GM18867 (cell line): Measurements from ENCODE around the gene PML.

Source experiments
- ATAC-seq: cut with Tn5 transposase; IDR thresholded peaks from one replicate; pipeline ENCODE4 v1.9.1; 2021; ENCODE audit warnings: mild to moderate bottlenecking, moderate library complexity; ENCODE audit not compliant: unreplicated experiment

PML gene

DNA sequence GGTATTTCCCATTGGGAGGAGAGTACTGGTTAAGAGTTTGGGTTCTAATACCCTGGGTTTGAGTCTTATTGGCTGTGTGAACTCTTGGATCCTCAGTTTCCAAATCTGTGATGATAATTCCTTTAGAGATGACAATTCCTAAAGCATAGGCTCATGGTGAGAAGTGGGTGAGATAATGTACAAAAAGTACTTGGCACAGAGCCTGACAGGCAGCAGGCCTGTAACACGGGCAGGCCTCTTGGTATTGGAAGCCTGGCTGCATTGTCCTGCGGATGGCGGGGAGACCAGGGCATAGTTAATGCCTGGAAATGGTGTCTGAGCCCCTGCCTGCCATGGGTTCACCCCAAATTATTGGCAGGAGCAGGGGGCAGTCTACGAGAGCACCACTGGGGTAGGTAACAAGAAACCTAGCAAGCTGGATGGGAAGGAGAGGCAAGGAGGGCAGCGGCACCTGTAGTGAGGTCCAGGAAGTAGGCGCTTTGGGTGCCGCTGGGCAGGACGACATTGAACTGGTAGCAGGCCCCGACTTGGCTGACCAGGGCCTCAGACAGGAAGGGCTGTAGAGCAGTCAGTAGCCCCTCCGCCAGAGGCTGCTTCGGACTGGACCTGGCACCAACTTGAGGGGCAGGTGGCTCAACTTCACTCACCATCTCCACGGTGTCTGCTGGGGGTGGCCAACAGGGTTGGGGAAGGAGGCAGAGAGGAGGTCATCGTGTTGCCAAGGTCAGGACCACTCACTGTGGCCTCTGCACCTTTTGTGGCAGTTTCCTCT lies 10.1 kb upstream of the PML start:
- no peak for ATAC-seq

DNA sequence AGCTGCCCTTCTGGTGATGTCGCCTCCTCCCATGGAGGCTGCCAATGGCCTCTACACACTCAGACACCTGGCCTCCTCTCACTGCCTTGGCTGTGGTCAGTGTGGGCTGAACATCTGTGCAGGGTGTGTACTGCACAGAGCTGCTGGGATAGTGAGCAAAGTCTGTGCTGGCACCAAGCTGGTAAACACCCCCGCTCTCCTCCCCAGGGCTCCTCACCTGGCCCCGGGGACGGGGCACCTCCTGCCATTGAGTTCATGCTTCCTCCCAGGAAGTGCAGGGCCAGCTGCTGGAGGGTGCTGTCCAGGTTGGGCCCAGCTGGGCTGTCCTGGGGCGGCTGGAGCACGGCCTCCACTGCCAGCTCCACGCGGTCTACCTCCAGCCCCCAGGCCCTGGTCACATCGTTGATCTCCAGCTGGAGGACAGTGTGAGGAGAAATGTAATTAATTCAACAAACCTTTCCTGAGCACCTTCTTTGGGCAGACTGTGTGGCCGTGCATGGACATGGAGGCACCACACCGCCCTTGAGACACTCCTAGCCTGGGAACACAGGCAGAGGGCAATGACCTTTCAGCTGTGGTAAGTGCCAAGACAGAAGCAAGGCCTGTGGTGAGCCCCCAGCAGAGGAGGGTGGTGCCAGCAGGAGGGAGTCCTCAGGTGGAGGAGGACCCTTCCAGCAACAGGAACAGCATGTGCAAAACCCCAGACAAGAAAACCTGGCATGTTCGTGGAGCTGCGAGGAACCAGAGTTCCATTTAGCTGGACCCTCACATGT lies 9.2 kb upstream of the PML start:
- no peak for ATAC-seq

DNA sequence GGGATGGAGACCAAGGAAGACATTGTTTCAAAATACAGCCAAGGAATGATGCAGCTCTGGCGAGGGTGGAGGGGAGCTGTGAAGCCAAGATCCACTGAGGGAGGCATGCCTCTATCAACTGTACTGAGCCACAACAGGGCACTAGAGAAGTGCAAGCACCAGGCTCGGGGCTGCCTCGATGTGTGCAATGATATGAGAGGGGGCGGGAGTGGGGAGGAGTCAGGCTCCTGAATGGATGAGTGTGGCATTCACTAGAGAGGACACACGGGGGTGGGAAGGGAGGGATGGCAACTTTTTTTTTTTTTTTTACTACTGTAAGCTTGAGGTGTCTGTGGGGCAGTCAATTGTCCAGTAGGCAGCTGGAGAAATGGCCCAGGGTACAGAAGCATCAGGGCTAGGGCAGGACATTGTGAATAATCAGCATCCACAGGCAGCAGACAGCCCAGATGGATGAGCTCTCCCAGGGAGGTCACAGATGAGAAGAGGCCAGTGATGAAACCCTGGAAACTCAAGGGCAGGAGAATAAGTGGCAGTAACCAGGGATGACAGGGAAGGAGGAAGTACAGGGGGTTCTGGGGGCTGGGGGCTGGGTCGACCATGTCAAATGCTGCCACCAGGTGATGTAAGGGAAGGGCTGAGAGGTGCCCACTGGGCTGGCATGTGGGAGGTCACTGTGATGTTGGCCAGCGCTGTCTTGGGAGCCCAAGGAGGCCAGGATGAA lies 8.3 kb upstream of the PML start:
- ATAC-seq, result no peak

DNA sequence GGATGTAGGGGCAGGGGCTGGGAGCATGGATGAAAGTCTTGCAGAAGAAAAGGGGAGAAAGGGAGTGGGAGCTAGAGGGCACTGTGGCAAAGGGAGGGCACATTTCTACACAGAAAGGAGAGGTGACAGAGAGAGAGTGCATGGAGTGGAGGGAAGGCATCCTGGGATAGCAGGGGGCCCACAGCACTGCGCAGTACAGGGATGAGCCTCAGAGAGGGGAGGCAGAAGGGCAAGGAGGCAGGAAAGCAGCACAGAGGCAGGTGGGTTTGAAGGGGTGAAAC lies 7.8 kb upstream of the PML start:
- ATAC-seq, result no peak

DNA sequence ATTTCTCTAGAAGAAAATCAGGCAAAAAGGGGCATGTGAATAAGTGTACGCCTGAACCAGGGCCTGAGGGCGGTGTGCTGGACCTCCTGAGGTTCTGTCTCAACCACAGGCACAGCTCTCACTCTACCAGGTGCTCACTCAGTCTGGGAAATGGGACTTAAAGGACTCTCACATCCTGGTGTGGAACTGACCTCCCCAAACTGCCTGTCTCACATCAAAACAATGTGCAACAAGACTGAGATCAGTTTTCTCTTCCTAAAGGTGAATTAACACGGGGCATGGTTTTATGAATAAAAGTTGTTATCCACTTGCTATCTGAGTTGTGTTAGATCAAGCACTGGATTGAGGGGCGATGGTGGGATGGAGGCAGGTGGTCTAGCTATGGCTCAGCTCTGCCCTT lies 7.3 kb upstream of the PML start:
- no peak for ATAC-seq

DNA sequence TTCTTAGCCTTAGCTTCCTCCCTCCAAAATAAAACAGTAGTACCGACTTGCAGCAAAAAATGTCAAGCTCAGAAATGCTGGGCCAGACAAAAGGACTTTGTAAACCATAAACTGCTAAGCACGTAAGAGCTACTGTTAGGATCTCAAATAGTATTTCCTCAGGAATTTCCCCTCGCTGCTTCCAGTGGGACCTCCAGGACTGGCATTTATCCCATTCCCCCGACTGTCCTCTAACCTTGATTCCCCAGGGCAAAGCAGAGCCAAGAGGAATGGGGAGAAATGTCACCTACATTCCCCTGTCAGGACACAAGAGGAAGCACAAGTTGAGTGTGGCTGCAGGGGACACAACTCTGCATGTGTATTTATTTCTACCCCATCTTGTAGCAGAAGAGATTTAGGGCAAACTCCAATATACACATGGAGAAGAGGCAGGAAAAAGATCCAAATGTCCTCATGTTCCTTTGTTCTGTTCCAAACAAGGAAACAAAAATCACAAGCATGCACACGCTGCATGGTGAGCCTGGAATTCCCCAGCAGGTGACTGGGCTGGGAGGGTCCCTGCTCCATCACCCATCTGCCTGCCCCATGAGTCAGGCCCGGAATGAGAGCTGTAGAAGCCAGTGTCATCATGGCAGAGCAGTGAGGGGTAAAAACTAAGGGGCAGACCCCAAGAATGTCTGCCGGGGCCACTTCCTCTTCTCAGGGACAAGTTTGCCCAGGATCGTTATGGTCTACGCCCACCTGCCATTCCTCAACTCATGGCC lies 6.7 kb upstream of the PML start:
- no peak for ATAC-seq

DNA sequence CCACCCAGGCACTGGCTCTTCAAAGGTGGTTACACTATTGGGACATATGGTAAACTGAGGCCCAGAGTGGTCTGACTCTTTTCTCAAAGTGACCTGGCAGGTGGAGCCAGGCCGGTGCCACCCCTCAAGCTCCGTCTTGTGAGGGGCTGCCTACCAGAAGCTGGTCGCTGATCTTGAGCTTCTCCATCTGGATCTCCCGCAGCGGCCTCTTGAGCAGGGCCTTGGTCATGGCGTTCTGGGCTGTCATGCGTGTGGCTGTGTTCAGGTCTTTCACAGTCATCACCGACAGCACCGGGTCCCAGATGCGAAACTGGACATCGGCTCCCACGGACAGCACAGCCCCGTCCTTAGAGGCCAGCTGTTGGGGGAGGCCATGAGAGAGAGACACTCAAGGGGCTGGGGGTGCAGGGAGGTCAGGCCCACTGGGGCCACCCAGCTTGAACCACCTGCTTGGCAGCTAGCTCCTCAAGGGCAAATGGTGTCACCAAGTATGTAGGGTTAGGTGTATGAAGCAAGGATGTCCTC lies 6.0 kb upstream of the PML start:
- no peak for ATAC-seq

DNA sequence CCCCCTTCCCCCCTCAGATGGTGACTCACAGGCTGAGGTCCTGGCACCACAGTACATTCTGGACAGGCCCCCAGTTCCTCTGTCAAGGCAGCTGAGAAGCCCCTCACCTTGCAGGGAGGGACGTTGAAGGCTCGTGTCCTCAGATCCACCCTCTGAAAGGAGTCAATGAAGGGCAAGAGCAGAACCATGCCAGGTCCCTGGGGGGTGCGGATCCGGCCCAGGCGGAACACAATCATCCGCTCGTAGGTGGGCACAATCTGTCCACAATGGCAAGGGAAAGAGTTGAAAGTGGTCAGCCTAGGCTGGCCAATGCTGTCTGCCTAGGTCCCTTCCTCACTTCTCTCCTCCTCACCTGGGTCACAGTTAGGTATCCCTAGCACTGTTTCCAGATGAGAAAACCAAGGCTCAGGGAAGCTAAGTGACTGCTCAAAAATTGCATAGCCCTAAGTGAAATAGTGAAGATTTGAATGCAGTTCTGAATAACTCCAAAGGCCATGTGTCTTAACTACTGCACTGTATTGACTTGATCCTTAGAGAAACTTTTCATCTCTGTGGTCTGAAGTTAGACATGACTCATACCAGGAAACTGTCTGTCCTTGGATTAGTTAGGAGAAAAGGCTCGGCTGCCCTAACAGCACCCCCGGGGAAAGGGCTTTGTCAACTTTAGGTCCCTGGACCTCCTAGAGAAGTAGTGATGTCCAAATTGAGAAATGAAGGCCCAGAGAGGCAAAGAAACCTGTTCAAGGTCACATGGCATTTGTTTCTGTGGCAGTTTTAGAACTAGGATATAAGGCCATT lies 5.3 kb upstream of the PML start:
- ATAC-seq, result no peak

DNA sequence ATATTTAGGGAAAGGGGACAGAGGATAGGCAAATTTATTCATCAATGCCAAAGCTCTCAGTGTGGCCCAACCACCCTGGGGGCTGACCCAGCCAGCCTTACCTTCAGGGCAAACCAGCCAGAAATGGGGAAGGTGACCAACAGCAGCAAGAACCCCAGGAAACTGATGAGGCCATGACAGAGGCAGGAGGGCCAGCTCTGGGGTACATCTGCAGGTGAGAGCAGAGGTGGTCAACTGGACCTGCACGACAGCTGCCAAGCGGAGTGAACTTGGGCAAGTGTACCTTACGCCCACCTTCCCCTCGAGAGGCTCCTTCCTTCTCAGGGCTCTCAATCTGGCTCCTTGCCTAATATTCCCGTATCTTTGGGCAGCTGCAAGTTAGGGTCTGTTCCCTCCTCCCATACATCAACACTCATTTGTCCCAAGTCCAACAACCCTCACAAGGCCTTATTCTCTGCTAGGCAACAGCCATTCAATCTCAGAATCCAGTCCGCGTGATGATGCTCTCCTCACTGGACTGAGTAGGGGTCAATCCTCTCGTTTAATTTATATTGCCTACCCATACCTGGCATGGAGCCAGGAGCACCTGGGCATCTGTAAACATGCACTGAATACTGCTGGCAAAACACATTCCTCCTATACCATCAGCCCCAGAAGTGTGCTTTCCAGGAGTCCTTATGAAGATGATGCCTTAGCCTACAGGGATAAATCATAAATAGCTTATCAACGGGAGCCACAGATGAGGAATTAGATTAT lies 4.1 kb upstream of the PML start:
- no peak for ATAC-seq

DNA sequence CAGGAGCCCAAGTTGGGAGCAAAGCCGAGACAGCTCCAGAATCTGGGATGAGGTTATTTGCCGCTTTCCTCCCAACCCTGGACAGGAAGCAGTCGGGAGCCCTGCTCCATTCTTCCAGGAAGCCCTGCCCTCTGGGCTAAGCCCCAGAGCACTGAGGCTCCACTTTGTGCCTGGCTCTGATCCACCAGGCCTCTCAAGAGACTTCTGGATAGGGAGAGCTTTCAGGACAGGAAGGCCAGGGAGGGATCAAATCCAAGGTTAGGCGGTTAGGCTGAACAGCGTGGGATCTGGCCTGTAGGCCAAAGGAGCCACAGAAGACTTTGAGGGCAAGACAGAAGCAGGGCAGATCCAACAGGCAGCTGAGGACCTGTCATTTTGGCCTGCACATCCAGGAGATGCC lies 3.3 kb upstream of the PML start:
- no peak for ATAC-seq

DNA sequence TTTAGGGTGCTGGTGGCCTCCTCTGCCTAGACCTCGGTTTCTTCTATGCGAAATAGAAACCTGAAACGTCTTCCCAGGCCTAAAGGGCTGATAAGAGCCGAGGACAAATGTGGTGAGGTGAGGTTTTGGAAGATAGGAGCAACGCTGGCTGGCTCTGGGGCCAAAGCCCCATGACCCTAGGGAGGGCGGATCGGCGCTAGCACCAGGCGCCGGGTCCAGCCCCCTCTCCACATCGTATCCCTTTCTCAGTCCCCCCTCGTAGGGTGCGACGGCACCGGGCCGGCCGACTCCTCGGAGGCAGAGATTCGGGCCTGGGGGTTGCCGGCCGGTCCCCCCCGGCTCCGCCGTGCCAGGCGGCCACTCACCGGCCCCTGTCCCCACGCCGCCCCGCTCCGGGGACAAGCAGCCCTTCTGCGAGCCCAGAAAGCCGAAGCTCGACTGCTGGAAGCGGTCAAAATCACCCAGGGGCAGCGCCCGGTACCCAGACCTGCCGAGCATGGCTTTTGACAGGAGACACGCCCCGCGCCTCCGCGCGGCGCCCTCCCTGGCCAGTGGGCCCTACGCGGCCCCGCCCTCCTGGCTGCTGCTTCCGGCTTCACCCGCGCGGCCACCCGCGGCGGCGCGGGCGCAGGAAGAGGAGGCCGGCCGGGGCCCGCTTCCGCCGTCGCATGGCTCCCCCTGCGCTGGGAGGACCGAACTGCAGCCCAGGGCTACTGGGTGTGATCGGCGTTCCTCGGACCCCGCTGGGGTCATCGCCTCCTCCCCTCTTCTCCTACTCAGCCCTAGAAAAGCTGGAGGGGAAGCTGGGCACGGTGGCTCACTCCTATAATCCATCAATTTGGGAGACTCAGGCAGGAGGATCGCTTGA lies 2.6 kb upstream of the PML start, which contains the start of gene STOML1:
Gene STOML1 (minus strand): TSS at position 570 of the 868 bp plus-strand sequence. CDS start 72 bp downstream, at position 498.
- ATAC-seq, result peak; percentile 78

DNA sequence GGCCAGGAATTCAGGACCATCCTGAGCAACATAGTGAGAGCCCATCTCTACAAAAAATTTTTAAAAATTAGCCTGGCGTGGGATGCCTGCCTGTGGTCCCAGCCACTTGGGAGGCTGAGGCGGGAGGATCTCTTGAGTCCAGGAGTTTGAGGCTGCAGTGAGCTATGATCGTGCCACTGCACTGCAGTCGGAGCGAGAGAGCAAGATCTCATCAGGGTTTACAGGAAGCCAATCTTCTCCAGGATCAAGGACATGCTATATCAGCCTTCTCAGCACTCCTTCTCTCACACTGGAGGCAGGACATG lies 2.0 kb upstream of the PML start:
- no peak for ATAC-seq

DNA sequence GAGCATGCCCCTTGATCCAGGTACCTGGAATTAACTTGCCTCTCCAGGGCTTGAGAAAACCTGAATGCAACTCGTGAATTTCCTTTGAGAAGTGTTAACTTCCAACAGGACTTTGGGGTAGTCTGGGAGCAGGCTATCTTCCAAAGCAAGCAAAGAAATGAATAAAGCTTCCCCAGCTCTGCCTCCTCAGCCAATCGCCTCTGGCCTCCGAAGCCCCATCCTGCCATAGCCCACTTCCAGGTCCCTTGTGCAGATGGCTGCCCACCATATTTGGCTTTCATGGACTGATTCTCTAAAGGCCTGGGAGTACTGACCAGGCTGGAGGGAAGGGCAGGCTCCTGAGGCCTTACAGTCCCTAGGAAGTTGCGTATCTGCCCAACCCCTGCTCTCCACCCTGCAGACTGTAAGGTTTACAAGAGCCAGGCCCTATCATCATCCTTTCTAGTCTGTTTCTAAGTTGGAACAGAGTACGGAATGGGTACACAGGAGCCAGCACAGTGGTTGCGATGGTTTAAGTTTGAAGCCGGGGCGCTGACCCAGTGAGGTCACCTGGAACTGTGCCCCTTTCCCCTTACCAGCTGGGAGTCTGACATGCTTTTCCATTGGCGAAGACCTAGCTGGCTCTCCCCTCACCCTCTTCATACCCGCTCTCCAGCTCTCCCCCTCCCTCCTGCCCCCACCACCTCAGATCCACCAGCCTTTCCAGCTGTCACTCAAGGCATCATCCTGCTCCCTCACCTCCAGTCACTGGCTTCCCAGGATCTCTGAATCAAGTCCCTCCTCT lies 1.1 kb upstream of the PML start:
- no peak for ATAC-seq

DNA sequence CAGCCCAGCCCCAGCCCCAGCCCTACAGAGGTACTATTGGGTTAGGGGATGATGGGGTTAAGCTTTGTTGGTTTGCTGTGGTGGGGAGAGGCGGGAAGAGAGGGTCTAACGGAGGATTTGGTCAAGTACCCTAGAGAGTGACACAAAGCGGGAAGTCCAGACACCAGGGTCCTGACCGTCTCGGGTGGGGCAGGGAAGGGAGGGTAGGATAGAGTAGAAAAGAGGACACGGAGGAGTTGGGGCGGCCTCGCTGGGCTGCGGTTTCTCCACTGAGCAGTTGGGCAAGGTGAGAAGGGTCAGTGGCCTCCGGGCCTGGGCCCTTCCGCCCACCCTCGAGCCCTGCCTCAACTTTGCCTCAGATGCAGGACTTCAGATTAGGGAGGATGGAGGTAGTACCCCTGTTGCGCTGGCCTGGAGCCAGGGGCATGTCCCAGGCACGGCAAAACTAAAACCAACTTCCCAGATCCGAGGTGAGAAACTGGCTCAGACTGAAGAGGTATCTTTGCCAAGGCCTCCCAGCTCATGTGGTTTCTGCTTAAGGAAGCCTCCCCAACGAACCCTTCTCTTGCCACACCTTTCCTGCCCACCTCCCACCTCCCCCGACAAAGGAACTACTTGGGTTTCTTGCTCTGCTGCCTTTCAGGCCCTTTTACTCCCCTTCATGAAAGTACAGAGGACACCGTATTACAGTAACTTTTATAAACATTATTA lies 551 bp downstream of the PML start:
- ATAC-seq, result no peak

DNA sequence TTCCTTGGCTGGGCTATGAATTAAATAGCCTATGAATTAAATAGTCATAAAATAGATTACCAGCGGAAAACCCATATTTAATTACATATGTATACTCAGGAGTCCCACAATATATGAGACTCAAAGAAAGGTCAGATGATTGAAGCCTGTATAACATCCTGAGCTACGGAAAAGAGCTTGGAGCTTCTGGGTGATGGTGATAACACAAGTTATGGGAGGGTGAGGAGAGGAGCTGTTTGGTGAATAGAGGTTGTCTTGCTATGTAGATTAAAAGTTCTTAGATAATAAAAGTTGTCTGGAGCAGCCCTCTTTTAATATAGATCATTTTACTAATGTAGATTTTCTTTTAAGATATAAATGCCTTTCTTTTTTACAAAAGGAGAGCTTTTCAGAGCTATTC lies 1.8 kb downstream of the PML start:
- no peak for ATAC-seq

DNA sequence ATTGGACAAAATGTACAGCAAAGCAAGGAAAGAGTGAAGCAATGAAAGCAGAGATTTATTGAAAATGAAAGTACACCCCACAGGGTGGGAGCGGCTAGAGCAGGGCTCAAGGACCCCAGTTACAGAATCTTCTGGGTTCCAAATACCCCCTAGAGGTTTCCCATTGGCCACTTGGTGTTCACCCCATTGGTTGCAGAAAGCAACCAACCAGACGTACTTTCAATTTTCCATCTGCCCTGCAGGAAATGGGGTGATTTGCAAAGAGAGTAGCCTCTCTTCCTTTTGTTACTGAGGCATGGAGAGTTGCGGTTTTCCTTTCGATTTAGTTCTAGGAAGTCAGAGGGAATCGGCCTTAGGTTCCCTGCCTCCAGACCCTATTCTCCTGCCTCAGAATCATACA lies 2.4 kb downstream of the PML start:
- no peak for ATAC-seq

DNA sequence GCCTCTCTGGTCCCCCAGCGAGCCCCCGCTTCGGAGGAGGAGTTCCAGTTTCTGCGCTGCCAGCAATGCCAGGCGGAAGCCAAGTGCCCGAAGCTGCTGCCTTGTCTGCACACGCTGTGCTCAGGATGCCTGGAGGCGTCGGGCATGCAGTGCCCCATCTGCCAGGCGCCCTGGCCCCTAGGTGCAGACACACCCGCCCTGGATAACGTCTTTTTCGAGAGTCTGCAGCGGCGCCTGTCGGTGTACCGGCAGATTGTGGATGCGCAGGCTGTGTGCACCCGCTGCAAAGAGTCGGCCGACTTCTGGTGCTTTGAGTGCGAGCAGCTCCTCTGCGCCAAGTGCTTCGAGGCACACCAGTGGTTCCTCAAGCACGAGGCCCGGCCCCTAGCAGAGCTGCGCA lies 3.5 kb downstream of the PML start:
- no peak for ATAC-seq
